M059J (cell line): ENCODE data around the gene THBS2. TPM values are rescaled to one million over a fixed set of nuclear protein-coding genes. Genes with fewer than 3 reads are reported as not detected.

Source experiments
- DNase-seq: peaks from one replicate; pipeline ENCODE4 v3.0.0-alpha.2; 2012; ENCODE audit warnings: low read depth
- total RNA-seq: library from RNA; depleted of rRNA; stranded (reverse); fragments of >200 nt; shearing (Covaris generic); gene quantifications from 2 replicates; pipeline ENCODE4 v1.2.3, GENCODE V29; 2014

The THBS2 gene
- total RNA-seq, 1 experiment from 2014 or later, result 164 TPM

DNA sequence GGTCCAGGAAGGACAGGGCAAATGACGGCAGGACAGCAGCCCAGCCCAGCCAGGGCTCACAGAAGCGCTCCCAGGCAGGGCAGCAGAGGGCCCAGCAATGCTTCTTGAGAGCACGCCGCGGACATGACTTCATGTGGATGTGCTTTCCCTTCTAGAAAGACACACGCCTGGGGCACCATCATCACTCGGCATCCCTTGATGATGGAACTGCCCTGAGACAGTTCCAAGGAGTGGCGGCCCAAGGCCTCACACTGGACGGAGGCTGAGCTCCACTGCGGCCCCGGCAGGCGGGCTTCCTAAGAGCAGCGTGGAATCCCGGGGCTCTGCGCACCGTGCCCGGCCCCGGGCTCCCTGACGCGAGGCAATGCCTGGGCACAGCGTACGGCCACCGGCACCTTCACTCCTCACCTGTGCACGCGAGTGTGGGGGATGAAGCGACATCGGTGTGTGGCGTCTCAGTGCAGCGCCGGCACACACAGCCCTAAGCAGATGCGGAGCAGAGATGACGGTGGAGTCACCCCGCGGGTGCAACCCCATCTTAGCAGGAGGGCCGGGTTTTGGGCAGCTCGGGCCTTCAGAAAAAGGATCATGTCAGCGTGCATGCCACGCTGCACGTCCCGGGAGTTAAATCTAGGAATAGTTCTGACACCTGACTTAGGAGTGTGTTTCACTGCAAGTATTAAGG lies 86.6 kb downstream of the THBS2 start:
- DNase-seq, result no peak
